Measurements from ENCODE around the gene RAB1B. TPM values are rescaled to one million over a fixed set of nuclear protein-coding genes. Genes with fewer than 3 reads are reported as not detected.

Gene RAB1B
- total RNA-seq, 2 experiments from 2014 or later: 118 to 124 TPM

DNA sequence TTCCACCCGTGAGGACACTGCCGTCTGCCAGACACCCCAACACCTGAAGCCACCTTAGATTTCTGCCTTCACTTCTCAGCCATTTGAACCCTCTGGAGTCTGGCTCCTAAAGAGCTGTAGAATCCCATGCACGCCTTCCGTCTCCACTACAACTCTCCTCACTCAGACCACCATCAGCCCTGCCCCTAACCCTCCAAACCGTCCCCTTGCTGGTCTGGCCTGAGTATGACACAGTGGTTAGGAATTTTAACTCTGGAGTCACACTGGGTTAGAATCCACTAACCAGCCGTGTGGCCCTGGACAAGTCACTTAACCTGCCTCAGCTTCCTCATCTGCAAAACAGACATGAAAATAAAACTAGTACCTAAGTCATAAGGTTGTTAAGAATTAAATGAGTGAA is 12.6 kb downstream of the RAB1B start:
- ChIA-PET POLR2A (interaction anchor here (0.6 to 1.2 kb wide), 2 partner anchors 9 to 262 kb away, joined by 3 read pairs; no protein-coding TSS in a partner anchor), CTCF (interaction anchor here (1.4 to 3.1 kb wide), 2 partner anchors 21 to 58 kb away, joined by 4 to 19 read pairs; no protein-coding TSS in a partner anchor)
- H3K27me3 Mint-ChIP-seq: no peaks in the 10 kb centered on the region
- intact Hi-C loops (cut with micrococcal nuclease): no loop called here
- no peaks in the 10 kb centered on the region for H3K9me3 Mint-ChIP-seq
- no peak overlapping the region for H3K27ac Mint-ChIP-seq
- no peak overlapping the region for H3K4me3 Mint-ChIP-seq
- peaks cover 20% of the 10 kb centered on the region for H3K4me1 Mint-ChIP-seq (ENCODE audit: low read depth)
- H3K36me3 Mint-ChIP-seq: no peaks in the 10 kb centered on the region
- DNase-seq: no peak

DNA sequence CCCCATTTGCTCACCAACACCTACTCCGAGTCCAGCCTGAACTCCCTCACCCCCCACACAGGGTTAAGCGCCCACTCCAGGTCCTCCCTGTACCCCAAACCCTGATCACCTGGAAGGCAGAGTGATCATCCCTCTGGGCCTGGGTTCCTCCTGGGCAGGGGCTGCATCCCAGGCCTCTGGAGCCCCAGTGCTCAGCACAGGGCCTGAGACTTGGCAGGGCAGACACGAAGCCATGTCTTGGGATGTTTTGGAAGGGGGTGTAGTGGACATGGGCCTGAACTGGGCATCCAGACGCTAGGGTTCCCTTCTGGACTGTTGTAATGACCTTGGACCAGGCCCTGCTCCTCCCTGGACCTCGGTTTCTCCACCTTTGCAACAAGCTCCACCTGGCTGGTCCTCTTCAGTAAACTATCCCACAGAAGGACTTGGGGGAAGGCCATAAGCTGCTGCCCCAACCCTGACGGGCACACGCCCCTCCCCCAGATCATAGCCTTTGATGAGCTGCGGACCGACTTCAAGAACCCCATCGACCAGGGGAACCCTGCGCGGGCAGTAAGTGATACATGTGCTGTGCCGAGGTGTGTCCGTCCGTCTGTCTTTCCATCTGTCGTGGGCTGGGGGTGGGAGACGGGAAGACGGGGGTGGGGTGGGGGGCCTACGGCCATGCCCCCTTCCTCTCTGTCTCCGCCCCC is 13.5 kb downstream of the RAB1B start:
- Mint-ChIP-seq H3K36me3 (no peaks in the 10 kb centered on the region), H3K4me3 (peak overlapping the region; percentile 57), H3K4me1 (ENCODE audit: low read depth) (peaks cover 23% of the 10 kb centered on the region), H3K9me3 (no peaks in the 10 kb centered on the region), H3K27ac (peak overlapping the region; percentile 28), H3K27me3 (no peaks in the 10 kb centered on the region)
- ChIA-PET POLR2A (interaction anchor here (1.5 to 1.9 kb wide), 2 partner anchors 14 to 60 kb away, joined by 4 to 6 read pairs; no protein-coding TSS in a partner anchor), CTCF (interaction anchor here (0.7 to 3.1 kb wide), 17 partner anchors 9 to 166 kb away, joined by 3 to 22 read pairs (median 4); partner anchors contain the start of genes RAB1B, RIN1 and TMEM151A)
- intact Hi-C loops (cut with micrococcal nuclease): loop anchor here (1.0 kb wide), 2 partner anchors 14 to 60 kb away; partner anchors contain the start of gene RAB1B
- no peak for DNase-seq

DNA sequence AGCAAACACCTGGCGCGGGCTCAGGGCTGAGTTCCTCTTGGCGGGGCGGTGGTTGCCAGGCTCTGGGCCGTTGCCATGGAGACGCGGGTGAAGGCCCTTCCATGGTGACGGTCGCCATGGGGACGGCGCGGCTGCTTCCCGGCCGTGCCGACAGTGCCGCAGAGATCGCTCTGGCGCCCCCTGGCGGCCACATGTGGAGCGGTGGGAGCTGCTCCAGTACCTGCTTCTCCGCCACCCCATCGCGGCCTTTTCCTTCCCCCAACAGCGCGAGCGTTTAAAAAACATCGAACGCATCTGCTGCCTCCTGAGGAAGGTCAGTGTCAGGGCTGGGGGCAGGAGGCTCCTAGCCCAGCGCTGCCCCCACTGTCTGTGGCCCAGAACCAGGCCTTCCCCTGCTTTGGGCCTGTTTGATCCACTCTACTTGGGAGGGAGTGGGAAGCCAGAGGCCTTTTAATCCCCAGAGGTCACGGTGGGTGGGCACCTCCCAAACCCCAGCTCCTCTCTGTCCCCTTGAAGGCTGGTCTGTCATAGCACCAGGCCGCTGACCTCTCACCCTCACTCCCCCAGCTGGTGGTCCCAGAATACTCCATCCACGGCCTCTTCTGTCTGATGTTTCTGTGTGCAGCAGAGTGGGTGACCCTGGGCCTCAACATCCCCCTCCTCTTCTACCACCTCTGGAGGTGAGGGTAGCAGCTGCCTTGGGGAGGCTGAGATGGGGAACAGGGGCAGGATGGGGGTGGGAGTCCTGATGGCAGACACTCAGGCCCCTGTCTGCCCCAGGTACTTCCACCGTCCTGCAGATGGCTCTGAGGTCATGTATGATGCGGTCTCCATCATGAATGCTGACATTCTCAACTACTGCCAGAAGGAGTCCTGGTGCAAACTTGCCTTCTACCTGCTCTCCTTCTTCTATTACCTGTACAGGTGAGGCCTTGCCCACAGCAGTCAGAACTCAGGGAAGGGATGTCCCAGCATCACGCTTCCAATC is 14.3 kb downstream of the RAB1B start:
- H3K27ac Mint-ChIP-seq: peak overlapping the region; percentile 56
- peak overlapping the region; percentile 57 for H3K4me3 Mint-ChIP-seq
- H3K4me1 Mint-ChIP-seq (ENCODE audit: low read depth): peaks cover 31% of the 10 kb centered on the region
- no peaks in the 10 kb centered on the region for H3K9me3 Mint-ChIP-seq
- POLR2A ChIA-PET: interaction anchor here (1.5 to 1.9 kb wide), 2 partner anchors 15 to 61 kb away, joined by 4 to 6 read pairs; no protein-coding TSS in a partner anchor
- H3K36me3 Mint-ChIP-seq: no peaks in the 10 kb centered on the region
- DNase-seq: peak; percentile 98
- H3K27me3 Mint-ChIP-seq: no peaks in the 10 kb centered on the region
- CTCF ChIA-PET: interaction anchor here (0.6 to 3.1 kb wide), 19 partner anchors 8 to 422 kb away, joined by 3 to 22 read pairs (median 4); partner anchors contain the start of genes RAB1B, RIN1 and TMEM151A
- intact Hi-C loops (cut with micrococcal nuclease): loop anchor here (1.0 kb wide), 2 partner anchors 14 to 60 kb away; partner anchors contain the start of gene RAB1B

DNA sequence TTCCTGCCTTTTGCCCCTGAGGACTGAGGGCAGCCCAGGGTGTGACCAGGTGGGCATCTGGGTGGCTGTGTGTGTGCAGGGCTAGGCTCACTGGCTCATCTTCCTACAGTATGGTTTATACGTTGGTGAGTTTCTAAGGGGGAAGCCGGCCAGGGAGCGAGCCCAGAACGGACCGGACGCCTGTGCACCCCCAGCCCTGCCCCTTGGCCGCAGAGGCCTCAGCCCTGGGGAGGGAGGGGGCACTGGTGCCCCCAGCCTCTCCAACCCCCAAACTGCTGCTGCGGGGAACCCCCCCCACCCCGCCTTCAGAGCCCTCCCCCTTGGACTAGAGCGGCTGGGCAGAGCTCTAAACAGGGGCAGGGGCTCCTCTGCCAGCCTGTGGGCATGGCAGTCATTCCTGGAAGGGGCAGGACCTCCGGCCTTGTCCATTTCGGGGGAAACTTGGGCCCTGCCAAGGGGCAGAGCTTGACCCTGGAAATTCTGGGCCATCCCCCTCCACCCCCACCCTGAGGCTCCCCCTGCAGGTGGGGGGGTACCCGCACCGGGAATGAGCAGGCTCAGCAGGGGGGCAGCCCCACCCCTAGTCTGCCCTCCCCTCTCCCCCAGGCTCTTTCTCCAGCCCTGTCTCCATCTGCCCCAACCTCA is 15.1 kb downstream of the RAB1B start:
- CTCF ChIA-PET: interaction anchor here (0.9 to 3.1 kb wide), 7 partner anchors 11 to 61 kb away, joined by 3 to 22 read pairs (median 7); partner anchors contain the start of gene RAB1B
- no peak for DNase-seq
- no peaks in the 10 kb centered on the region for H3K36me3 Mint-ChIP-seq
- H3K4me1 Mint-ChIP-seq (ENCODE audit: low read depth): peaks cover 32% of the 10 kb centered on the region
- H3K27me3 Mint-ChIP-seq: no peaks in the 10 kb centered on the region
- H3K27ac Mint-ChIP-seq: no peak overlapping the region
- intact Hi-C loops (cut with micrococcal nuclease): no loop called here
- POLR2A ChIA-PET: interaction anchor here (1.5 to 1.9 kb wide), 2 partner anchors 16 to 62 kb away, joined by 4 to 6 read pairs; no protein-coding TSS in a partner anchor
- no peaks in the 10 kb centered on the region for H3K9me3 Mint-ChIP-seq
- no peak overlapping the region for H3K4me3 Mint-ChIP-seq

DNA sequence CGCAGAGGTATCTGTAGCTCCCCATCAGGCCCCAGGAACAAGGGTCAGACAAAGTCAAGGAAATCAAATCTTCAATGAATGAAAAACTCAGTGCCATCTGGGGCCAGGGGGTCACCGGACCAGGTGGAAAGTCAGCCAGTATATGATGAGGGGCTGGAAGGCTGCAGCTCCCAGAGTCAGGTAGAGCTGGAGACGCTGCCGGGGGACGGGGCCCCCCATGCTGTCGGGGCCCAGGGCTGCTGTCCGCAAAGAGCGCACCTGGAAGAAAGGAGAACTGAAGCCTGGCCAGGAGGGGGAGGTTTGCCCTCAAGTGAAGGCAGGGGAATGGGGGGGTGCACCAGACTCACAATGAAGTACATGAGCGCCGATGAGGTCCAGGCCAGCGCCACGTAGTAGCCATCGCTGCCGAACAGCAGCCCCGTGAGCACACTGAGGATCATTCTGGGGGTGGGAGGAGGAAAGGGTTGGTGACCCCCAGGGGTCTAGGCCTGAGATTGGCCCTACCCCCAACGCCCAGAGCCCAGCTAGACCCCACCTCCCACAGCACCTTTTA is 16.2 kb downstream of the RAB1B start:
- Mint-ChIP-seq H3K9me3 (no peaks in the 10 kb centered on the region), H3K4me3 (no peak overlapping the region), H3K27ac (no peak overlapping the region), H3K4me1 (ENCODE audit: low read depth) (peaks cover 32% of the 10 kb centered on the region), H3K27me3 (no peaks in the 10 kb centered on the region), H3K36me3 (no peaks in the 10 kb centered on the region)
- intact Hi-C loops (cut with micrococcal nuclease): no loop called here
- ChIA-PET POLR2A (no interaction called here), CTCF (no interaction called here)
- DNase-seq: no peak

DNA sequence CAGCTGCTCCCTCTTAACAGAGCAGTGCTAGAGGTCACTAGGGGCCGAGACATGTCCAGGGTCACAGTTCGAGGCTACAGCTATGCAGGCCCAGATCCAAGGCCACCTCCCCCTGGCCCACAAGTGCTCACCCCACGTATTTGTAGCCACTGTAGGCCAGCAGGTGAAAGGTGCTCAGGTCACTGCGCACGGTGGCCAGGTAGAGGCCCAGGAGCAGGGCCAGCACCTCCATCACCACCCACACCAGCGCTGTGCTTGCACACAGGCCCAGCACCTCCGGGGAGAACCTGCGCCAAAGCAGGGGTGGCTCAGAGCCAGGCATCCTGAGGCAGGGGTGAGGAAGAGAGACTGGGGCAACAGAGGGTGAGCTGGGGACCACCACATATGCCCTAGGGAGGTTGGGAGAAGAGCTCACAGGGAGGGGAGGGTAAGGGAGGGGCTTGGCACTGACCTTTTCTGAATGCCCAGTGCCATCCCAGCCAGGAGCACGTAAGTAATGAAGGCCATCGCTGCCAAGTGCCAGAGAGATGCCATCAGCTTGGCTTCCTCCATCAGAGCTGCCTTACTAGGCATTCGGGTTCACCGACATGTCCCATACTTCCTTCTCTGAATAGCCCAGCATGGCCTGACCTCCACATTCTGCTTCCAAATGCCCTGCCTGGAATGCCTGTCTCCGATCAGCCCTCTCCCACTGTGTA is 17.0 kb downstream of the RAB1B start:
- Mint-ChIP-seq H3K36me3 (no peaks in the 10 kb centered on the region), H3K4me1 (ENCODE audit: low read depth) (peaks cover 40% of the 10 kb centered on the region), H3K4me3 (no peak overlapping the region), H3K27me3 (no peaks in the 10 kb centered on the region), H3K27ac (no peak overlapping the region), H3K9me3 (no peaks in the 10 kb centered on the region)
- ChIA-PET POLR2A (no interaction called here), CTCF (interaction anchor here (1.0 kb wide), 1 partner anchor 26 kb away, joined by 3 read pairs; no protein-coding TSS in a partner anchor)
- DNase-seq: no peak
- intact Hi-C loops (cut with micrococcal nuclease): no loop called here

GRCh38 chr11:66286699-66287098 is 18.3 kb downstream of the RAB1B start:
- Mint-ChIP-seq H3K9me3 (no peaks in the 10 kb centered on the region), H3K27me3 (no peaks in the 10 kb centered on the region), H3K36me3 (no peaks in the 10 kb centered on the region), H3K27ac (no peak overlapping the region), H3K4me3 (no peak overlapping the region), H3K4me1 (ENCODE audit: low read depth) (peaks cover 43% of the 10 kb centered on the region)
- intact Hi-C loops (cut with micrococcal nuclease): no loop called here
- ChIA-PET POLR2A (interaction anchor here (1.0 to 2.9 kb wide), 2 partner anchors 10 to 18 kb away, joined by 3 to 17 read pairs; partner anchors contain the start of gene RAB1B), CTCF (interaction anchor here (1.0 to 1.2 kb wide), 2 partner anchors 21 to 25 kb away, joined by 3 read pairs; no protein-coding TSS in a partner anchor)
- no peak for DNase-seq

- ChIA-PET POLR2A (interaction anchor here (1.0 to 2.9 kb wide), 3 partner anchors 10 to 19 kb away, joined by 3 to 17 read pairs (median 3); partner anchors contain the start of gene RAB1B), CTCF (interaction anchor here (1.2 kb wide), 1 partner anchor 22 kb away, joined by 3 read pairs; no protein-coding TSS in a partner anchor)
- Mint-ChIP-seq H3K9me3 (no peaks in the 10 kb centered on the region), H3K4me3 (peak overlapping the region; percentile 87), H3K36me3 (no peaks in the 10 kb centered on the region), H3K4me1 (ENCODE audit: low read depth) (peaks cover 38% of the 10 kb centered on the region), H3K27ac (no peak overlapping the region), H3K27me3 (no peaks in the 10 kb centered on the region)
- DNase-seq: no peak
- intact Hi-C loops (cut with micrococcal nuclease): no loop called here
These were observed 18.9 kb downstream of the RAB1B start for GRCh38 chr11:66287211-66287888.

DNA sequence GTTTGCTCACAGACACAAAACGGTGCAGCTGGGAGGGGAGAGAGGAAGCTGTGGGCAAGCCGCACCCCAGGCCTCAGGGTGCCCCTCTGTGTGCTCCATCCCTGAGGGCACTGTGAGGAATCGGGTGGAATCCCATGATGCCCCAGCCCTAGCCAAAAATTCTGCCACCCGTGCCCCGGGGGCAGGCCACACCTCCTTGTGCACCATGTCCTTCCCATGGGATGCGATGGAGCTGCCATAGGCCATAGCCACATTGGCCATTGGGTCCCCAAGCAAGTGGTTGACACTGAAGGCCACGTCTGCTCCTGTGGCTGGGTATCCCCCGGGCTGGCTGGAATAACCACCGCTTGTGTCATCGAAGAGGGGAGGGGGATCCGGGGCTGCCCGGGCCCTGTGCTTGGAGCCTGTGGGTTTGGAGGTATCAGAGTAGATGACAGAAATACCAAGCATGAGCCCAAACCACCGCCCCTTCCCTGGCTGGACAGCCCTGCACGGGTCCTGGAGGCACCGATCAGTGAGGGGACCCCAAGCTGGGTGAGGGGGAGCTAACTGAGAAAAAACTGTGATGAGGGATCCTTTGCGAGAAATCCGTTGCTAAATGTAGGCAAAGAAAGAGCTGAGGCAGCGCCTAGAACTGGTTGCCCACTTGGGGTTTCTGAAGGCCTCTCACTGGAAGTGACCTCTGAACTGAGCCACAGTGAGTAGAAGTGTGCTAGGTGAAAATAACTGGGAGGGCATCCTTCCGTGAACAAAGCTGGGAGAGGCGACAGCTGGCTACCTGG is 19.6 kb downstream of the RAB1B start:
- peak overlapping the region; percentile 74 for H3K27ac Mint-ChIP-seq
- POLR2A ChIA-PET: interaction anchor here (1.0 to 2.9 kb wide), 9 partner anchors 12 to 57 kb away, joined by 3 to 17 read pairs (median 3); partner anchors contain the start of genes BRMS1 and RAB1B
- CTCF ChIA-PET: interaction anchor here (1.2 to 2.2 kb wide), 6 partner anchors 8 to 151 kb away, joined by 3 to 25 read pairs (median 4); partner anchors contain the start of gene MRPL11
- H3K9me3 Mint-ChIP-seq: no peaks in the 10 kb centered on the region
- H3K4me1 Mint-ChIP-seq (ENCODE audit: low read depth): peaks cover 36% of the 10 kb centered on the region
- H3K4me3 Mint-ChIP-seq: peak overlapping the region; percentile 87
- H3K36me3 Mint-ChIP-seq: no peaks in the 10 kb centered on the region
- intact Hi-C loops (cut with micrococcal nuclease): no loop called here
- DNase-seq: no peak
- H3K27me3 Mint-ChIP-seq: peaks cover 6% of the 10 kb centered on the region
